HG02981 (cell line): ENCODE data around the gene EPX.

ENCODE experiments used
- ATAC-seq: cut with Tn5 transposase; IDR thresholded peaks from one replicate; pipeline ENCODE4 v1.9.1; 2021; ENCODE audit warnings: mild to moderate bottlenecking, moderate library complexity; ENCODE audit not compliant: unreplicated experiment

The EPX gene

GRCh38 chr17:58184986-58185761 is 7.4 kb upstream of the EPX start:
- no peak for ATAC-seq

- no peak for ATAC-seq
Measured at GRCh38 chr17:58186591-58186990, 5.9 kb upstream of the EPX start.

- no peak for ATAC-seq
Measured at GRCh38 chr17:58187063-58187462, 5.5 kb upstream of the EPX start.

GRCh38 chr17:58187675-58188074 is 4.9 kb upstream of the EPX start:
- ATAC-seq = no peak

GRCh38 chr17:58189436-58190146 is 2.9 kb upstream of the EPX start:
- no peak for ATAC-seq

GRCh38 chr17:58191241-58191896 is 1.2 kb upstream of the EPX start:
- ATAC-seq = no peak

GRCh38 chr17:58193641-58194255 is 1.2 kb downstream of the EPX start:
- no peak for ATAC-seq

GRCh38 chr17:58195518-58196123 is 3.1 kb downstream of the EPX start:
- no peak for ATAC-seq

GRCh38 chr17:58196610-58197009 is 4.1 kb downstream of the EPX start:
- ATAC-seq = no peak

- ATAC-seq = no peak
Measured at GRCh38 chr17:58200024-58200633, 7.6 kb downstream of the EPX start.

- no peak for ATAC-seq
Measured at GRCh38 chr17:58202859-58203258, 10.3 kb downstream of the EPX start.

GRCh38 chr17:58204796-58205195 is 12.3 kb downstream of the EPX start:
- no peak for ATAC-seq

GRCh38 chr17:58205936-58206335 is 13.4 kb downstream of the EPX start:
- no peak for ATAC-seq

GRCh38 chr17:58207451-58207850 is 14.9 kb downstream of the EPX start:
- ATAC-seq = no peak

GRCh38 chr17:58208344-58208743 is 15.8 kb downstream of the EPX start:
- ATAC-seq = no peak

GRCh38 chr17:58210922-58211321 is 18.4 kb downstream of the EPX start:
- ATAC-seq = no peak

- no peak for ATAC-seq
Measured at GRCh38 chr17:58215685-58216084, 23.2 kb downstream of the EPX start.

GRCh38 chr17:58217766-58218165 is 25.2 kb downstream of the EPX start:
- ATAC-seq = no peak

- ATAC-seq = peak; percentile 94
Measured at GRCh38 chr17:58219007-58219788, 26.7 kb downstream of the EPX start, which contains the start of gene MKS1. TSS of gene MKS1 (minus strand) at chr17:58219255. CDS start at chr17:58219230, 25 bp downstream.

GRCh38 chr17:58219789-58220183 is 27.3 kb downstream of the EPX start:
- no peak for ATAC-seq
